SH-SY5Y (cell line): ENCODE data around the gene NDEL1.

Experiments
- GATA2 ChIP-seq: IDR thresholded peaks from 2 replicates; pipeline ENCODE4 v1.6.1; 2011; ENCODE audit warnings: mild to moderate bottlenecking, low read depth, low read length
- GATA3 ChIP-seq: IDR thresholded peaks from 2 replicates; pipeline ENCODE4 v1.6.1; 2011; ENCODE audit warnings: low read depth, mild to moderate bottlenecking, low read length, moderate library complexity

- no peak for TF ChIP-seq GATA2
- TF ChIP-seq GATA3 = no peak
These were observed 24.1 kb downstream of the NDEL1 start for GRCh38 chr17:8459831-8460230.
